Measurements from ENCODE around the gene ZNF587B.
"Not testable (repeated sequence)": the region's sequence is repeated elsewhere in the genome, so short reads cannot be mapped to it uniquely, and the experiment has no call there.

The ZNF587B gene

DNA sequence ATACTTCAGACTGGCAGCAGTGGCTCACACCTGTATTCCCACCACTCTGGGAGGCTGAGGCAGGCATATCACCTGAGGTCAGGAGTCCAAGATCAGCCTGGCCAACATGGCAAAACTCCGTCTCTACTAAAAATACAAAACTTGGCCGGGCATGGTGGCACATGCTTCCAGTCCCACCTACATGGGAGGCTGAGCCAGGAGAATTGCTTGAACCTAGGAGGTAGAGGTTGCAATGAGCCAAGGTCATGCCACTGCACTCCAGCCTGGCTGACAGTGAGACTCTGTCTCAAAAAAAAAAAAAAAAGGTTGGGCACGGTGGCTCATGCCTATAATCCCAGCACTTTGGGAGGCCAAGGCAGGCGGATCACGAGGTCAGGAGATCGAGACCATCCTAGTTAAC, 39.6 kb downstream of the ZNF587B start:
- not testable (repeated sequence) for DNase-seq (ENCODE audit: low read depth in 1 of 2, low spot score in 1 of 2)

DNA sequence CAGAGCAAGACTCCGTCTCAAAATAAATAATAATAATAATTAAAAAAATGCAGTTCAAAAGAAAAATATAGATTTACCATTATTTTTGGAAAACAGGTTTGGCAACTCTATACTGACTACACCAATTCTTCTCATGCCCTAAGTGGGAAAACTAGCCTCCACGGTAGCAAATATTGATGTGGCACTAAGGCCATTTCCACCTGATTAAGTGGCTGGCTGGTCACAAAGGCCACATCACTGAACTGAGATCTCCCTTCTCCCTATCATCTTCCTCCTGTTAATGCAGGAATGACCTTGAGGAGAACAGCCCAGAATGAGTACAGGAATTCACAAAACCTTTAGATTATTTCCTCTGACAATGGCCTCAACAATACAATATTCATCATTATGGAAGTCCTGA, 40.1 kb downstream of the ZNF587B start:
- DNase-seq (ENCODE audit: low read depth in 1 of 2, low spot score in 1 of 2) = no peak

DNA sequence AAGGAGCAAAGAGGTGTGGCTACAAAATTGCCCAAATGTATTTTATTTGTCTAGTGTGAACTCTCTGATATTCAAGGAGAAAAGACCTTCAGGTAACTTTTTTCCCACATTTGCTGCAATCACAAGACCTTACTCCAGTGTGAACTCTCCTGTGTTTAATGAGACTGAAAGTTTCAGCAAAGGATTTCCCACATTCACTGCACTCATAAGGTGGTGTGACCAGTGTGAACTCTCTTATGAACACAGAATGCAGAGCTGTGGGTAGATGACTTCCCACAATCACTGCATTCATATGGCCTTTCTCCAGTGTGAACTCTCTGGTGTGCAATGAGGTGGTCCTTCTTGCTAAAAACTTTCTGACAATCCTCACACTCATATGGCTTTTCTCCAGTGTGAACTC, 42.4 kb downstream of the ZNF587B start:
- DNase-seq (ENCODE audit: low read depth in 1 of 2, low spot score in 1 of 2) = no peak

DNA sequence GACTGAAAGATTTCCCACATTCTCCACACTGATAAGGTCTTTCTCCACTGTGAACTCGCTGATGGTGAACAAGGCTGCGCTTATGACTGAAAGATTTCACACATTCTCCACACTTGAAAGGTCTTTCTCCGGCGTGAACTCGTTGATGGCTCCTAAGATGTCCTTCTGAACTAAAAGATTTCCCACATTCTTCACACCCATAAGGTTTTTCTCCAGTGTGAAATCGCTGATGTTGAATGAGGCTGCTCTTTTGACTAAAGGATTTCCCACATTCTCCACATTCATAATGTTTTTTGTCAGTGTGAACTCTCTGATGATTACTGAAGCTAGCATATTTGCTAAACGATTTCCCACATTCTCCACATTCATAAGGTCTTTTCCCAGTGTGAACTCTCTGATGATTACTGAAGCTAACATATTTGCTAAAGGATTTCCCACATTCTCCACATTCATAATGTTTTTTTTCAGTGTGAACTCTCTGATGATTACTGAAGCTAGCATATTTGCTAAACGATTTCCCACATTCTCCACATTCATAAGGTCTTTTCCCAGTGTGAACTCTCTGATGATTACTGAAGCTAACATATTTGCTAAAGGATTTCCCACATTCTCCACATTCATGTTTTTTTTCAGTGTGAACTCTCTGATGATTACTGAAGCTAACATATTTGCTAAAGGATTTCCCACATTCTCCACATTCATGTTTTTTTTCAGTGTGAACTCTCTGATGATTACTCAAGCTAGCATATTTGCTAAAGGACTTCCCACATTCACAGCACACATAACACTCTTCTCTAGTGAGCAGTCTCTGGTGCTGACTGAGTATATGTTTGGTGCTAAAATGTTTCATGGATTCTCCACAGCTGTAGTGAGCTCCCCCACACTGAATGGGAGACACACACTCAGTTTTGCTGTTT, 44.0 kb downstream of the ZNF587B start:
- not testable (repeated sequence) for DNase-seq (ENCODE audit: low read depth in 1 of 2, low spot score in 1 of 2)

DNA sequence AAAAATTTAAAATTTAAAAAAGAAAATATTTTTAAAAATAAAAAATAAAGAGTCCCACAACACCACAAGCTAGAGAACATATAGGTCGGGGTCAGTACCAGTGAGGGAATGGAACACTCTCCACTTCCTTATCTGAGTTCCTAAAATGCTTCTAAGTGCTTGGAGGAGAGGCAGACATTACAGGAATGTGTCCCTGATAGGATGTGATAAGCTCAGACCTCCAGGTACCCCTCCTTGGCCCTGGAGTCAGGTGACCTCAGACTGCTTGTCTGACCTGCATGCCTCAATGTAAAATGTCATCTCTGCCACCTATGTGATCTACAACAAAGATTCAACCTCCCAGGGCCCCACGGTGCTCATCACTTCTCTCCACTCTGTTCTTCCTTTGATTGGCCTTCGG, 55.9 kb downstream of the ZNF587B start:
- DNase-seq (ENCODE audit: low read depth in 1 of 2, low spot score in 1 of 2) = no peak

DNA sequence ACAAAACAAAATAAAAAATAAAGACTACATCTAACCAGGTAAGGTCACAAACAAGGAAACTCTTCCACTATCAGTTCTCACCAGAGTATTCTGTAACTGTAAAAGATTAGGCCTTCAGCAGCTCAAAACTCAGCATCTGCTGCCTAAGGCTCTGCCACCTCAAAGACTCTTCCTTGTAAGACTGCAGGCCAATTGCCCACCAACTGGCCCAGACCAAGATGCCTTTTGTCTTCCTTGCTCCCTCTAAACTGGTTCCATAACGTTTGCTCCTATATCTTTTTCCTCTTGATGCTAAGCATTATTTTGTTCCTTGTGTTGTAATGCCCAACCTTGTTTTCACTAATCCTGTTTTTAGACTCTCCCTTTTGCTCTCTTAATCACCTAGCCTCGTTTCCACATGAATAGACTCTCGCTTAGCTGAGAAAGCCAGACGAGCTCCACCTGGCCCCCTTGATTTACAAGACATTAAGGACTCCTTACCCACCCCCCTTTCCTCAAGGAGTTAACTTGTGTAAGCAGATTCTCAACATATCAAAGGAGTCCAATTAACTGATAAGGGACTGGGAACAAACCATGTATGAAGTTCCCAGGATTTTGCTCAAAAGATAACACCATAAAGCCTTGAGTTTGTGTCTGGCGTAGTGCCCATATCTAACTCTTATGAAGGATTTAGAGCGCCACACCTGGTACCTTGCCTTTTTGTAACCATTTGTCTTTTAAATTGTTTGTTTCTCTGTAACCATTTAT, 57.3 kb downstream of the ZNF587B start:
- no peak for DNase-seq (ENCODE audit: low read depth in 1 of 2, low spot score in 1 of 2)

DNA sequence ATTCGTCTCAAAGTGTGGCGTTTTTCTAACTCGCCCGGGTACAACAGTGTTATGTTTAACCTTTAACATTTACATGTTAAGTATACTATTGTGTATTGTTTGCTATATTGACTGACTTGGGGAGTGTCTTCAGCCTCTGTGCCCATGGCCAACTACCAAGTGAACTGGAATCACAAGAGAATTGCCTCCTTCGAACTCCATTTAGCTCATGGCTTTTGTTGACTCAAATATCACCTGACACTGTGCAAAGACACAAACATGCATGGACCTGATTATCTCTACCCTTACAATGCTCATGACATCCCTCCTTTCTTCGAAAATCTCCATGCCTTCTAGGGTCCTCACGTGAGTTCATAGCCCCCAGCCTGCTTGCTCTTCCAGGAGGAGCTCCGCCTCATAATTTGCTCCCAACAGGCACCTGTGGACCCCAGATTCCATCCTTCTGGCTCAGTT, 58.0 kb downstream of the ZNF587B start:
- DNase-seq (ENCODE audit: low read depth in 1 of 2, low spot score in 1 of 2) = no peak

DNA sequence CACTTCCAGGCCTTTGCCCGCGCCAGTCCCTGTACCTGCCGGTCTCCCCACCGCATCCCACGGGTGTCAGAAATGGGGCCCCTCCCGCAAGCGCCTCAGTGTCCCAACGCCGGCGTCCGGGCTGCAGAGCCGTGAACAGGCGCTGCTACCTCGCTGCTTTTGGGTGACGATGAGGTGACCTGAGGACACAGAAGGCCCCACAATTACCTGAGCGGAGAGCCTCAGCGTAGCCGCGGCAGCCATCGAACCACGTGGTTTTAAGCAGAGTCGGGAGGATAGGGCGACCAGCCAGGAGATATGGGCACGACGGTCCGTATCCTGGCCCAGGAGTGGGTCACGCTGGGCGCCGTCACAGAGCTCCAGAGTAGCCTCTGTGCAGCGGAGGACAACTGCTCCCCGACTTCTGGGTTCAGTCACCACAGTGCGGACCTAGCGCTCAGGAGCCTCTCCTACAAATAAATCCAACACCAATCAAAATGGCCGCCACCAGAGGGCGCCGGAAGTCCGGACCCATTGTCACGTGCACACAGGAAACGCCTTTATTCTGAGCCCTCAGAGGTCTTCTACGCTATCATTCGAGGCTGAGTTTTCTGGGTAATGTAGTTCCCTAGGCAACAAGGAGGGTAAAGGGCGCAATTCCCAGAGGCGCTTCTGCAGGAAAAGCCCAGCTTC, 58.6 kb downstream of the ZNF587B start, which contains the start of gene ZNF814:
Gene ZNF814 (minus strand): TSS at position 478 of the 672 bp plus-strand sequence. CDS start 235 bp downstream, at position 243.
- peak; percentile 76 to 79 for DNase-seq (ENCODE audit: low read depth in 1 of 2, low spot score in 1 of 2)

DNA sequence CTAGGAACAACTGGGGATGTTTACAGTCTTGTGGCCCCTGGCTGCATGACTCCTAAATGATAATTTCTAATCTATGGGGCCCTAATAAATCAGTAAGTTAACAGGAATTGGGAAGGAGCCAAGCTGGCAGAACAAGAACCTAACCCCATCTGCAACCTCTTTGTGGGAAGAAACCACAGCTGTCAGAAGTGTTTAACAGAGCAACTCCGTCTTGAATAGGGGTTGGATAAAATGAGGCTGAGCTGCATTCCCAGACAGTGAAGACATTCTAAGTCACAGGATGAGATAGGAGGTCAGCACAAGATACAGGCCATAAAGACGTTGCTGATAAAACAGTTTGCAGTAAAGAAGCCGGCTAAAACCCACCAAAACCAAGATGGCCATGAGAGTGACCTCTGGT, 60.6 kb downstream of the ZNF587B start:
- not testable (repeated sequence) for DNase-seq (ENCODE audit: low read depth in 1 of 2, low spot score in 1 of 2)
